OCI-LY3 (cell line): Measurements from ENCODE around the gene ATP9A.
"Not testable (repeated sequence)": the region's sequence is repeated elsewhere in the genome, so short reads cannot be mapped to it uniquely, and the experiment has no call there.

Source experiments
- H2AFZ ChIP-seq: fragments of 200-600, 300-600 bp; shearing (Covaris generic); 2 replicates; pipeline ENCODE4 v1.6.0; 2014; ENCODE audit warnings: antibody characterized with exemption, low read depth, low read length
- H3K27ac ChIP-seq: fragments of 200-600, 300-600 bp; sonication (generic); 2 replicates; pipeline ENCODE4 v1.5.1; 2014; ENCODE audit warnings: mild to moderate bottlenecking, low read length, moderate library complexity, mixed read lengths
- H3K27me3 ChIP-seq: fragments of 200-600, 300-600 bp; sonication (generic); 2 replicates; pipeline ENCODE4 v1.6.1; 2014; ENCODE audit warnings: low read depth, low read length, mixed read lengths
- H3K36me3 ChIP-seq: fragments of 200-600, 300-600 bp; sonication (generic); replicated peaks from 2 replicates; pipeline ENCODE3; 2014; ENCODE audit warnings: low read depth, low read length, mixed read lengths
- H3K4me1 ChIP-seq: fragments of 300-600, 200-600 bp; sonication (generic); 2 replicates; pipeline ENCODE4 v1.6.1; 2014; ENCODE audit warnings: low read length, mixed read lengths
- H3K4me2 ChIP-seq: fragments of 200-600, 300-600 bp; sonication (generic); 2 replicates; pipeline ENCODE4 v1.6.1; 2014; ENCODE audit warnings: low read length, mixed read lengths
- H3K4me3 ChIP-seq: fragments of 300-600, 200-600 bp; sonication (generic); 2 replicates; pipeline ENCODE4 v1.5.1; 2014; ENCODE audit warnings: antibody characterized with exemption, mild to moderate bottlenecking, low read length, moderate library complexity
- H3K79me2 ChIP-seq: fragments of 300-600, 200-600 bp; shearing (Covaris generic); 2 replicates; pipeline ENCODE4 v1.6.1; 2014; ENCODE audit warnings: mild to moderate bottlenecking, low read length, mixed read lengths
- H3K9ac ChIP-seq: fragments of 300-600, 200-600 bp; shearing (Covaris generic); 2 replicates; pipeline ENCODE4 v1.6.0; 2014; ENCODE audit warnings: mild to moderate bottlenecking, low read length, moderate library complexity
- H3K9me3 ChIP-seq: fragments of 200-600, 300-600 bp; shearing (Covaris generic); 2 replicates; pipeline ENCODE4 v1.6.1; 2014; ENCODE audit warnings: low read length, mixed read lengths; ENCODE audit not compliant: insufficient read depth
- H4K20me1 ChIP-seq: fragments of 200-600, 300-600 bp; sonication (generic); 2 replicates; pipeline ENCODE4 v1.6.1; 2016; ENCODE audit warnings: low read length, mixed read lengths; ENCODE audit not compliant: insufficient read depth
- CTCF ChIP-seq: fragments of 200-600, 300-600 bp; sonication (generic); IDR thresholded peaks from 2 replicates; pipeline ENCODE4 v1.5.1; 2014; ENCODE audit warnings: antibody characterized with exemption, low read length, low read depth
- EZH2phosphoT487 ChIP-seq: fragments of 200-600 bp; shearing (Covaris generic); IDR thresholded peaks from 2 replicates; pipeline ENCODE4 v1.6.1; 2018; ENCODE audit warnings: antibody characterized with exemption, mixed run types, low read depth

The ATP9A gene

DNA sequence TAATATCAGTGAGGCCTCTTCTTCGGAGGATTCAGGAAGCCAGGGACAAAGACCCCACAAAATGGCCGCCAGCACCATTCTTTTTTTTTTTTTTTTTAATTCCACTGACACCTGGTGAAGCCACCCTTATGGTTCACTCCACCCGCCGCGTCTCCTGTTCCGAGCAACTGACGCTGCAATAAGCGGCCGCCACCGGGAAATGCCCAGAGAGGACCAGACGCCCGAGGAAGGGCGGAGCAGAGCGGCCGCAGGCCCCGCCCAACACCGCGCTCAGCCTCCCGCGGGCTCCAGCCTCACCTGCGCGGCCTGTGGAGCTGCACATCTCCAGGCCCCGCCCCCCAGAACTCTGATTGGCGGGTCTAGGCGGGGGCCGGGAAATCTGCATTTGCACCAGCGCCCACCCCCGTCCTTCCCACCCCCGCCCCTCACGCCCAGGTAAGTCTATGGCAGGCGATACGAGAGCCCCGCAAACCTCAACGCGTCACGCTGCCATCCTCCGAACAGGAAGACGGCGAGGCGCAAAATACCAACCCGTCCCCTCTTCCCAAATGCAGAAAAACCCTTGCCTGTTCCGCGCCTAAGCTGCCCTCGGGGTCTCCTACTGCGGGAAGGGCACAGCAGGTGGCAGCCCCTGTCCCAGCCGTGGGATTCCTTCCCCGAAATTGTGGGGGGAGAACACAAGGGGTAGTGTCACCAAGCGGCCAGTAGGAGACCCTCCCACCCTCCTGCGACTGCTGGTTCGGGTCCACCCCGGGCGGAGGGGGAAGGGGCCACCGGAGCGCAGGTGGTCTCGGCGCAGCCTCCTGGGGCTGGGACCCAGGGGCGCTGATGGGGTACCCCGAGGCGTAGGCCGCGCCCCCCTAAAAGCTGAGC is 960 bp downstream of the ATP9A start:
- Histone ChIP-seq H3K4me2 (peak overlapping the region; percentile 67), H3K36me3 (no peaks in the 10 kb centered on the region), H3K27ac (no peak overlapping the region), H4K20me1 (no peaks in the 10 kb centered on the region), H3K4me1 (peaks cover 7% of the 10 kb centered on the region), H3K9ac (peak overlapping the region; percentile 57), H3K9me3 (no peaks in the 10 kb centered on the region), H2AFZ (peak overlapping the region; percentile 84), H3K79me2 (no peaks in the 10 kb centered on the region), H3K4me3 (peak overlapping the region; percentile 76), H3K27me3 (peaks cover 13% of the 10 kb centered on the region)
- TF ChIP-seq EZH2phosphoT487 = no peak
- no peak for TF ChIP-seq CTCF

DNA sequence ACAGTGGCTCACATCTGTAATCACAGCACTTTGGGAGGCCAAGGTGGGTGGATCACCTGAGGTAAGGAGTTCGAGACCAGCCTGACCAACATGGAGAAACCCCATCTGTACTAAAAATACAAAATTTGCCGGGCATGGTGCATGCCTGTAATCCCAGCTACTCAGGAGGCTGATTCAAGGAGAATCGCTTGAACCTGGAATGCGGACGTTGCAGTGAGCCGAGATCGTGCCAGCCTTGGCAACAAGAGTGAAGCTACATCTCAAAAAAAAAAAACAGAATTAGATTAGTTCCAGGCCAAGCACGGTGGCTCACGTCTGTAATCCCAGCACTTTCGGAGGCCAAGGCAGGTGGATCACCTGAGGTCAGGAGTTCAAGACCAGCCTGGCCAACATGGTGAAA is 2.8 kb downstream of the ATP9A start:
- H3K79me2 ChIP-seq, H3K27ac ChIP-seq, H3K4me1 ChIP-seq, H3K4me2 ChIP-seq, H3K4me3 ChIP-seq, H3K36me3 ChIP-seq, H3K9me3 ChIP-seq, H2AFZ ChIP-seq, H3K9ac ChIP-seq, H4K20me1 ChIP-seq: not testable (repeated sequence)
- peaks cover 13% of the 10 kb centered on the region for H3K27me3 ChIP-seq

DNA sequence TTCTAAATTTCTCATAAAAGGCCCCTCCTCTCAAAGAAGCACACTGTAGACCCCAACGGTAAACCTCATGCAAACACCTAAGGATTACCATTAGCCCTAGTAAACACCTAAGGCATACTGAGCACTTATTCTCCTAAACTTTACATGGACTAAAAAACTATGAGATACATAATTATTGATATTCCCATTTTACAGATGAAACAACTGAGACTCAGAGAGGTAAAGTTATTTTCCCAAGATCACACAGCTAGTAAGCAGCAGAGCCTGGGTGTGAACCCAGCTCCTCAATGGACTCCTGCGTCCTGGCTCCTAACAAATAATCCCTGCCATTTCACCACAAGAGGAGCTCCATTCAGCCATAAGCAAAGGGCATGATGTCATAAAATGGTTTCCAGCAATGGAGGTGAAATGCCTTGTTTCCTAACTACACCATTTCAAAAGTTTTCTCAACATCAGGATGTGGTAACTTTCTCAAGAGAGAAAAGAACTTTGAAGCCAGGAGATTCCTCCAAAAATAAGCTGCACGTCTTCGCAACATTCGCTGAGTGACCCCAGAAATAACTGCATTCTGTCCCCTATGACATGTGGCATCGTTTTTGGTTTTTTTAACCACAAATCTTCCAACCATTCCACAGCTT is 4.1 kb downstream of the ATP9A start:
- H3K4me2 ChIP-seq = no peak overlapping the region
- peaks cover 13% of the 10 kb centered on the region for H3K27me3 ChIP-seq
- H3K9ac ChIP-seq = no peak overlapping the region
- peaks cover 7% of the 10 kb centered on the region for H3K4me1 ChIP-seq
- H3K9me3 ChIP-seq = no peaks in the 10 kb centered on the region
- no peak overlapping the region for H3K4me3 ChIP-seq
- TF ChIP-seq EZH2phosphoT487 (no peak), CTCF (no peak)
- no peak overlapping the region for H2AFZ ChIP-seq
- no peak overlapping the region for H3K27ac ChIP-seq
- H4K20me1 ChIP-seq = no peaks in the 10 kb centered on the region
- H3K36me3 ChIP-seq = no peaks in the 10 kb centered on the region
- no peaks in the 10 kb centered on the region for H3K79me2 ChIP-seq

- TF ChIP-seq EZH2phosphoT487 = no peak
- no peak for TF ChIP-seq CTCF
- peaks cover 13% of the 10 kb centered on the region for H3K27me3 ChIP-seq
- H3K9me3 ChIP-seq = no peaks in the 10 kb centered on the region
- H3K4me3 ChIP-seq = no peak overlapping the region
- no peak overlapping the region for H3K4me2 ChIP-seq
- H4K20me1 ChIP-seq = no peaks in the 10 kb centered on the region
- no peak overlapping the region for H2AFZ ChIP-seq
- H3K4me1 ChIP-seq = peaks cover 2% of the 10 kb centered on the region
- no peak overlapping the region for H3K9ac ChIP-seq
- H3K79me2 ChIP-seq = no peaks in the 10 kb centered on the region
- no peaks in the 10 kb centered on the region for H3K36me3 ChIP-seq
- H3K27ac ChIP-seq = no peak overlapping the region
These were observed 7.2 kb downstream of the ATP9A start for GRCh38 chr20:51760905-51761546.
